Mesenchymal stem cell (in vitro differentiated cells and primary cell): Measurements from ENCODE around the gene TNF.

Source experiments
- DNase-seq: peaks from one replicate; pipeline ENCODE4 v3.0.0-alpha.2; 2013
- H2AFZ ChIP-seq: one replicate; pipeline ENCODE4 v1.6.1; 2013; ENCODE audit warnings: low read depth, mild to moderate bottlenecking, control low read depth, inconsistent platforms, low read length, moderate library complexity
- H2AK5ac ChIP-seq: 2 replicates; pipeline ENCODE4 v1.6.1; 2013; ENCODE audit warnings: low read length, moderate library complexity, mild to moderate bottlenecking, inconsistent platforms; ENCODE audit not compliant: severe bottlenecking
- H2BK120ac ChIP-seq: one replicate; pipeline ENCODE4 v1.6.1; 2013; ENCODE audit warnings: low read depth, mild to moderate bottlenecking, inconsistent platforms, low read length, moderate library complexity
- H2BK12ac ChIP-seq, 2 experiments: one replicate each; pipeline ENCODE4 v1.6.1; 2013; ENCODE audit warnings: inconsistent platforms in 2 of 2, low read length in 2 of 2, mild to moderate bottlenecking in 2 of 2, moderate library complexity in 2 of 2, control low read depth in 1 of 2
- H2BK15ac ChIP-seq: one replicate; pipeline ENCODE4 v1.6.1; 2013; ENCODE audit warnings: mild to moderate bottlenecking, low read depth, inconsistent platforms; ENCODE audit not compliant: poor library complexity, severe bottlenecking
- H2BK5ac ChIP-seq: 2 replicates; pipeline ENCODE4 v1.6.1; 2013; ENCODE audit warnings: low read depth, mild to moderate bottlenecking, low read length, control low read depth, inconsistent platforms; ENCODE audit not compliant: poor library complexity, severe bottlenecking
- H3K14ac ChIP-seq, 2 experiments: one replicate each; pipeline ENCODE4 v1.6.1; 2013; ENCODE audit warnings: inconsistent platforms in 2 of 2, low read length in 2 of 2, control low read depth in 1 of 2, mild to moderate bottlenecking in 1 of 2, moderate library complexity in 1 of 2
- H3K18ac ChIP-seq, 2 experiments: one replicate each; pipeline ENCODE4 v1.6.1; 2013; ENCODE audit warnings: inconsistent platforms in 2 of 2, low read length in 2 of 2, control low read depth in 1 of 2, low read depth in 1 of 2, mild to moderate bottlenecking in 1 of 2
- H3K23ac ChIP-seq, 2 experiments: one replicate each; pipeline ENCODE4 v1.6.1; 2013; ENCODE audit warnings: inconsistent platforms in 2 of 2, low read length in 2 of 2, mild to moderate bottlenecking in 2 of 2, moderate library complexity in 2 of 2, control low read depth in 1 of 2
- H3K27ac ChIP-seq: 2 replicates; pipeline ENCODE4 v1.5.1; 2013; ENCODE audit warnings: mild to moderate bottlenecking, moderate library complexity, low read length, control low read depth, inconsistent platforms; ENCODE audit not compliant: poor library complexity, severe bottlenecking
- H3K27me3 ChIP-seq, 2 experiments: 2 replicates each; pipeline versions ENCODE4 v1.6.1 to v1.7.0; 2013; ENCODE audit warnings: low read length in 2 of 2, mild to moderate bottlenecking in 2 of 2, moderate library complexity in 2 of 2, control low read depth in 1 of 2, inconsistent platforms in 1 of 2; ENCODE audit not compliant: control insufficient read depth in 1 of 2, insufficient read depth in 1 of 2
- H3K36me3 ChIP-seq, 2 experiments: 2 replicates each; pipeline versions ENCODE4 v1.6.1 to v1.7.0; 2013; ENCODE audit warnings: low read length in 2 of 2, control low read depth in 1 of 2, inconsistent platforms in 1 of 2, low read depth in 1 of 2, mild to moderate bottlenecking in 1 of 2; ENCODE audit not compliant: insufficient read depth in 2 of 2, control insufficient read depth in 1 of 2
- H3K4ac ChIP-seq, 2 experiments: one replicate each; pipeline ENCODE4 v1.6.1; 2013; ENCODE audit warnings: inconsistent platforms in 2 of 2, low read length in 2 of 2, mild to moderate bottlenecking in 2 of 2, moderate library complexity in 2 of 2, control low read depth in 1 of 2, low read depth in 1 of 2
- H3K4me1 ChIP-seq: 2 replicates; pipeline ENCODE4 v1.6.1; 2013; ENCODE audit warnings: low read depth, low read length, control low read depth; ENCODE audit not compliant: control insufficient read depth, insufficient read depth
- H3K4me2 ChIP-seq: 2 replicates; pipeline ENCODE4 v1.6.1; 2013; ENCODE audit warnings: low read length, mild to moderate bottlenecking, inconsistent platforms; ENCODE audit not compliant: poor library complexity, severe bottlenecking
- H3K4me3 ChIP-seq, 2 experiments: 2 replicates each; pipeline versions ENCODE4 v1.5.1 to v1.7.0; 2013; ENCODE audit warnings: low read length in 2 of 2, mild to moderate bottlenecking in 2 of 2, control low read depth in 1 of 2, low read depth in 1 of 2; ENCODE audit not compliant: insufficient read depth in 1 of 2
- H3K79me1 ChIP-seq: replicated peaks from 2 replicates; pipeline ENCODE4 v1.6.1; 2013; ENCODE audit warnings: mild to moderate bottlenecking, control low read depth, low read length, inconsistent platforms; ENCODE audit not compliant: poor library complexity, severe bottlenecking
- H3K9ac ChIP-seq: 2 replicates; pipeline ENCODE4 v1.7.0; 2013; ENCODE audit warnings: mild to moderate bottlenecking, low read length, moderate library complexity
- H3K9me3 ChIP-seq: 2 replicates; pipeline ENCODE4 v1.7.0; 2013; ENCODE audit warnings: mild to moderate bottlenecking, low read length; ENCODE audit not compliant: control insufficient read depth
- H4K8ac ChIP-seq: one replicate; pipeline ENCODE4 v1.6.1; 2013; ENCODE audit warnings: inconsistent platforms, mild to moderate bottlenecking, low read length, moderate library complexity
- H4K91ac ChIP-seq: one replicate; pipeline ENCODE4 v1.6.1; 2013; ENCODE audit warnings: mild to moderate bottlenecking, low read length, inconsistent platforms
- WGBS: methylation state at CpG from one replicate; pipeline ENCODE4 v1.1.7; 2013; ENCODE audit warnings: mixed read lengths; 5-methylcytosine and 5-hydroxymethylcytosine counted together

Gene TNF

GRCh38 chr6:31535538-31536324 is 39.6 kb upstream of the TNF start:
- no peaks in the 10 kb centered on the region for H3K27me3 ChIP-seq
- DNase-seq: no peak
- no peak overlapping the region for H2AFZ ChIP-seq

GRCh38 chr6:31538805-31539400 is 36.5 kb upstream of the TNF start:
- Histone ChIP-seq H3K18ac (no peak overlapping the region), H3K4me2 (peak overlapping the region; percentile 83), H3K27me3 (no peaks in the 10 kb centered on the region), H3K23ac (no peak overlapping the region), H3K4ac (no peak overlapping the region), H2BK15ac (no peak overlapping the region), H3K4me1 (peaks cover 17% of the 10 kb centered on the region), H2AK5ac (no peak overlapping the region), H3K36me3 (peaks cover 38 to 71% of the 10 kb centered on the region in 2 experiments), H2AFZ (no peak overlapping the region), H3K27ac (no peak overlapping the region), H3K9me3 (no peaks in the 10 kb centered on the region), H3K9ac (peak overlapping the region; percentile 98), H3K79me1 (peaks cover 19% of the 10 kb centered on the region), H2BK5ac (no peak overlapping the region), H2BK120ac (no peak overlapping the region), H3K14ac (peak overlapping the region in 1 of 2 experiments; percentile 64), H2BK12ac (no peak overlapping the region), H3K4me3 (peak overlapping the region in 1 of 2 experiments; percentile 95), H4K91ac (no peak overlapping the region), H4K8ac (no peak overlapping the region)
- 92% methylated on average over 6 of the region's 6 CpGs for WGBS
- no peak for DNase-seq

More at GRCh38 chr6:31535538-31536324, 39.6 kb upstream of the TNF start:
- Histone ChIP-seq H3K9me3 (no peaks in the 10 kb centered on the region), H3K4me2 (no peak overlapping the region), H3K36me3 (peaks cover 61 to 98% of the 10 kb centered on the region in 2 experiments), H3K14ac (no peak overlapping the region), H2BK15ac (no peak overlapping the region), H3K23ac (no peak overlapping the region), H2BK12ac (no peak overlapping the region), H2BK120ac (no peak overlapping the region), H3K4ac (no peak overlapping the region), H4K8ac (no peak overlapping the region), H3K79me1 (peaks cover 26% of the 10 kb centered on the region), H2BK5ac (no peak overlapping the region), H3K9ac (peak overlapping the region; percentile 16), H2AK5ac (no peak overlapping the region), H4K91ac (no peak overlapping the region), H3K4me1 (peaks cover 12% of the 10 kb centered on the region), H3K4me3 (no peak overlapping the region), H3K27ac (no peak overlapping the region), H3K18ac (no peak overlapping the region)
- WGBS: no CpG with 5 or more reads among the region's 2 CpGs

DNA sequence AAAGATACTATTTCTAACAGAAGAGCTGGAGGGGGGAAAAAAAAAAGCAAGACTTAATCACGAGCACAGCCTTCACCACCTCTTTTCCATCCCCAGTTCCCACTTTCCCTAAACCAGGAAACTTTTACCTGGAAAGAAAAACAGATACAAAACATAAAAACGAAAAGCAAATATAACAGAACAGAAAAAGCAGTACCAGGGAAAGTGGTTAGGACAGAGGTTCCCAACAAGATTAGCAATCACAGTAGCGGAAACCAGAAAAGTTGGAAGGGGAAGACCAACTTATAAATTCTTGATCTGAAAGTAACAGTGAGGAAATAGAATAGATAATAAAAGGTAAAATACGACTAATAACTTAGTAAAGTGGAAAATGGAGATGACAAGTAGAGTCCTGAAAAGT is 34.7 kb upstream of the TNF start:
- Histone ChIP-seq H2BK120ac (no peak overlapping the region), H3K4ac (peak overlapping the region in 1 of 2 experiments; percentile 98), H3K4me1 (peaks cover 19% of the 10 kb centered on the region), H3K9me3 (no peaks in the 10 kb centered on the region), H3K23ac (no peak overlapping the region), H2BK5ac (no peak overlapping the region), H2AFZ (no peak overlapping the region), H4K91ac (no peak overlapping the region), H4K8ac (no peak overlapping the region), H3K18ac (peak overlapping the region; percentile 28 to 37), H2BK12ac (no peak overlapping the region), H3K79me1 (peaks cover 16% of the 10 kb centered on the region), H3K27me3 (no peaks in the 10 kb centered on the region), H3K4me2 (peak overlapping the region; percentile 78), H3K36me3 (peaks cover 24 to 54% of the 10 kb centered on the region in 2 experiments), H3K9ac (peak overlapping the region; percentile 98), H2BK15ac (no peak overlapping the region), H2AK5ac (no peak overlapping the region), H3K27ac (no peak overlapping the region), H3K4me3 (peak overlapping the region in 1 of 2 experiments; percentile 95), H3K14ac (no peak overlapping the region)
- WGBS: 26% methylated on average over 2 of the region's 4 CpGs
- no peak for DNase-seq

DNA sequence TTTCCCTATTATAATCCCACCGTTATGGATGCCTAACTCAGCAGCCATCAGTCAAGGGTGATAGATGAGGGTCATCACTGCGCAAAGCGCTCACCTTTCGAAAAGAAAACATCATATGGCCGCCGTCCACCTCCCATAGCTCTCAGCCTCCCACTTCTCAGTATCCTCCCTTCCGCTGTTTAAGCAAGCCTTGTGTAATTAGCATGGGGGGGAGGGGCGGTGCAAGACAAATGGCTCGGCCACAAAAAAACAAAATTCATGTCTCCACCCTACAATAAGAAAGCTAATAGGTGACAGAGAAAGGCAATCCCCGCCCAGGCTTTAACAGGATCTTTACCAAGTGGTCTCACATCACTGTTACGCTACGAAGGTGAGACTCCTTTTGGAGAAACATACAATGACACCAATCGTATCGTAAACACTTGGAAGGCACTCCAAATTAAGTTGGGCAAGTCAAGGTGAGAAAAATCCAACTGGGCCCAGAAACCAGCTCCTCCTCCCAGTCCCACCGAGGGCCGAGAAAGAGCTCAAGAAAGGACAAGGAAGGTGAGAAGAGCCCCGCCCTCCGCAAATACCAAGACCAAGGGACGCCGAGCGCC is 34.2 kb upstream of the TNF start:
- Histone ChIP-seq H3K14ac (peak overlapping the region in 1 of 2 experiments; percentile 19), H2BK120ac (peak overlapping the region; percentile 51), H2AK5ac (peak overlapping the region; percentile 54), H3K27me3 (no peaks in the 10 kb centered on the region), H3K9me3 (no peaks in the 10 kb centered on the region), H2AFZ (no peak overlapping the region), H2BK12ac (no peak overlapping the region), H3K27ac (peak overlapping the region; percentile 96), H3K79me1 (peaks cover 21% of the 10 kb centered on the region), H4K91ac (peak overlapping the region; percentile 87), H3K23ac (peak overlapping the region in 1 of 2 experiments; percentile 42), H3K4me2 (peak overlapping the region; percentile 78), H3K36me3 (peaks cover 24 to 48% of the 10 kb centered on the region in 2 experiments), H3K4me3 (peak overlapping the region; percentile 66 to 95), H3K4me1 (peaks cover 23% of the 10 kb centered on the region), H3K4ac (peak overlapping the region; percentile 69 to 98), H3K18ac (peak overlapping the region; percentile 78 to 96), H2BK15ac (peak overlapping the region; percentile 37), H3K9ac (peak overlapping the region; percentile 98), H4K8ac (peak overlapping the region; percentile 67), H2BK5ac (peak overlapping the region; percentile 99)
- under 1% methylated on average over 21 of the region's 21 CpGs for WGBS
- DNase-seq: peak; percentile 64
